IMR-90 (cell line): ENCODE results near the gene RPL41. TPM values are rescaled to one million over a fixed set of nuclear protein-coding genes. Genes with fewer than 3 reads are reported as not detected.

Source experiments
- ATAC-seq: fragments of 200-7000 bp; cut with Tn5 transposase; 2 replicates; pipeline ENCODE4 v1.9.1; 2020; ENCODE audit warnings: low read depth, mild to moderate bottlenecking, moderate library complexity
- BruUV-seq: library from RNA; stranded (reverse); fragments of 400-500 nt; replicated peaks from 2 replicates; lab custom pipeline; 2021; lab: Mats Ljungman, UMichigan
- CTCF ChIA-PET: fragments of 300-600 bp; formaldehyde crosslinking; extraction: SDS; loops from one replicate; lab custom pipeline; 2021; ENCODE audit warnings: antibody characterized with exemption; lab: Yijun Ruan, JAX
- POLR2A ChIA-PET: fragments of 300-600 bp; sonication (Branson Sonifier 250); formaldehyde crosslinking; loops from one replicate; lab custom pipeline; 2022; ENCODE audit warnings: antibody characterized with exemption; ENCODE audit not compliant: unreplicated experiment; lab: Charles Lee
- DNase-seq: peaks from one replicate; pipeline ENCODE4 v3.0.0; 2013
- H2AFZ ChIP-seq: replicated peaks from 2 replicates; pipeline ENCODE3; 2013; ENCODE audit warnings: low read length, mild to moderate bottlenecking; ENCODE audit not compliant: poor library complexity
- H2AK5ac ChIP-seq: 2 replicates; pipeline ENCODE4 v1.6.1; 2013; ENCODE audit warnings: low read depth, low read length, inconsistent platforms
- H2AK9ac ChIP-seq: replicated peaks from 2 replicates; pipeline ENCODE3; 2013; ENCODE audit warnings: mild to moderate bottlenecking, low read depth, low read length, moderate library complexity; ENCODE audit not compliant: poor library complexity
- H2BK120ac ChIP-seq: 2 replicates; pipeline ENCODE4 v1.6.1; 2013; ENCODE audit warnings: low read depth, low read length, inconsistent platforms
- H2BK15ac ChIP-seq: 3 replicates; pipeline ENCODE4 v1.6.1; 2013; ENCODE audit warnings: low read depth, low read length, inconsistent platforms
- H2BK20ac ChIP-seq: 2 replicates; pipeline ENCODE4 v1.6.1; 2013; ENCODE audit warnings: low read depth, mild to moderate bottlenecking, inconsistent platforms, low read length, moderate library complexity
- H2BK5ac ChIP-seq: 2 replicates; pipeline ENCODE4 v1.6.1; 2013; ENCODE audit warnings: mild to moderate bottlenecking, low read depth, low read length, inconsistent platforms; ENCODE audit not compliant: poor library complexity, severe bottlenecking
- H3K14ac ChIP-seq: replicated peaks from 2 replicates; pipeline ENCODE4 v1.6.1; 2013; ENCODE audit warnings: low read depth, low read length, inconsistent platforms
- H3K18ac ChIP-seq: 2 replicates; pipeline ENCODE4 v1.6.1; 2013; ENCODE audit warnings: low read depth, low read length, control low read depth
- H3K23ac ChIP-seq: 2 replicates; pipeline ENCODE4 v1.6.1; 2013; ENCODE audit warnings: low read depth, low read length, inconsistent platforms
- H3K27ac ChIP-seq: 2 replicates; pipeline ENCODE4 v1.5.1; 2013; ENCODE audit warnings: mild to moderate bottlenecking, control low read depth, low read length; ENCODE audit not compliant: insufficient read depth
- H3K27me3 ChIP-seq: 2 replicates; pipeline ENCODE4 v1.6.1; 2013; ENCODE audit warnings: low read length; ENCODE audit not compliant: control insufficient read depth, insufficient read depth
- H3K36me3 ChIP-seq: 2 replicates; pipeline ENCODE4 v1.6.1; 2013; ENCODE audit warnings: low read length, mixed read lengths; ENCODE audit not compliant: control insufficient read depth, insufficient read depth
- H3K4ac ChIP-seq: 2 replicates; pipeline ENCODE4 v1.6.1; 2013; ENCODE audit warnings: low read depth, low read length, inconsistent platforms
- H3K4me1 ChIP-seq: 2 replicates; pipeline ENCODE4 v1.6.1; 2013; ENCODE audit warnings: low read length, mixed read lengths; ENCODE audit not compliant: control insufficient read depth, insufficient read depth
- H3K4me2 ChIP-seq: 2 replicates; pipeline ENCODE4 v1.6.1; 2013; ENCODE audit warnings: low read depth, mild to moderate bottlenecking, control low read depth, low read length, moderate library complexity
- H3K4me3 ChIP-seq: 2 replicates; pipeline ENCODE4 v1.5.1; 2013; ENCODE audit warnings: low read depth, mild to moderate bottlenecking, control low read depth, low read length, moderate library complexity; ENCODE audit not compliant: insufficient read depth
- H3K56ac ChIP-seq: 2 replicates; pipeline ENCODE4 v1.6.1; 2013; ENCODE audit warnings: low read length, inconsistent platforms; ENCODE audit not compliant: insufficient read depth; ENCODE audit errors: extremely low read depth
- H3K79me1 ChIP-seq, 2 experiments: 2 replicates each; pipeline ENCODE4 v1.6.1; 2013; ENCODE audit warnings: low read length in 2 of 2, inconsistent platforms in 1 of 2, low read depth in 1 of 2
- H3K9ac ChIP-seq: 2 replicates; pipeline ENCODE4 v1.6.1; 2013; ENCODE audit warnings: low read depth, low read length, control low read depth
- H3K9me1 ChIP-seq: 2 replicates; pipeline ENCODE4 v1.6.1; 2013; ENCODE audit warnings: low read length, inconsistent platforms; ENCODE audit not compliant: insufficient read depth
- H3K9me3 ChIP-seq: 2 replicates; pipeline ENCODE4 v1.6.1; 2013; ENCODE audit warnings: low read length; ENCODE audit not compliant: control insufficient read depth, insufficient read depth
- H4K20me1 ChIP-seq: 2 replicates; pipeline ENCODE4 v1.6.1; 2013; ENCODE audit warnings: low read length, inconsistent platforms; ENCODE audit not compliant: insufficient read depth
- H4K5ac ChIP-seq: 2 replicates; pipeline ENCODE4 v1.6.1; 2013; ENCODE audit warnings: mild to moderate bottlenecking, low read depth, low read length, control low read depth
- H4K8ac ChIP-seq, 2 experiments: 2 replicates each; pipeline ENCODE4 v1.6.1; 2013; ENCODE audit warnings: low read depth in 2 of 2, low read length in 2 of 2, control low read depth in 1 of 2, inconsistent platforms in 1 of 2
- H4K91ac ChIP-seq: 2 replicates; pipeline ENCODE4 v1.6.1; 2013; ENCODE audit warnings: low read depth, low read length, inconsistent platforms; ENCODE audit not compliant: insufficient read depth
- CEBPB ChIP-seq: IDR thresholded peaks from 2 replicates; pipeline ENCODE4 v1.6.1; 2012; ENCODE audit warnings: low read depth, low read length, improper control_type of control experiment
- CHD1 ChIP-seq: IDR thresholded peaks from 2 replicates; pipeline ENCODE4 v1.6.1; 2012; ENCODE audit warnings: low read depth, low read length, improper control_type of control experiment
- MAFK ChIP-seq: IDR thresholded peaks from 2 replicates; pipeline ENCODE4 v1.6.1; 2012; ENCODE audit warnings: low read depth, low read length, improper control_type of control experiment
- MAZ ChIP-seq: IDR thresholded peaks from 2 replicates; pipeline ENCODE4 v1.6.1; 2012; ENCODE audit warnings: low read depth, mild to moderate bottlenecking, low read length, improper control_type of control experiment, moderate library complexity, borderline replicate concordance
- RAD21 ChIP-seq: IDR thresholded peaks from 2 replicates; pipeline ENCODE4 v1.6.1; 2012; ENCODE audit warnings: low read length, improper control_type of control experiment
- RFX5 ChIP-seq: IDR thresholded peaks from 2 replicates; pipeline ENCODE4 v1.8.0; 2012; ENCODE audit warnings: low read depth, mild to moderate bottlenecking, low read length, moderate library complexity
- USF2 ChIP-seq: fragments of 150-350 bp; IDR thresholded peaks from 2 replicates; pipeline ENCODE4 v1.6.1; 2017; ENCODE audit warnings: mild to moderate bottlenecking, antibody characterized with exemption, low read length, low read depth
- WGBS, 2 experiments: methylation state at CpG; one replicate each; pipeline versions ENCODE4 v1.1.5 to v1.1.7; 2013; ENCODE audit warnings: missing lambda C conversion rate in 2 of 2; ENCODE audit not compliant: insufficient read length in 1 of 2; ENCODE audit errors: extremely low coverage in 2 of 2; 5-methylcytosine and 5-hydroxymethylcytosine counted together
- dilution Hi-C: fragments of 300-500 bp; cut with HindIII; formaldehyde crosslinking; loops from one replicate; pipeline ENCODE4 v1.14.3; 2018; ENCODE audit warnings: low sequenced_read_pairs; ENCODE audit not compliant: unreplicated experiment
- in situ Hi-C: fragments of 300-500 bp; cut with MboI; formaldehyde crosslinking; loops from 3 replicates; pipeline ENCODE4 v1.14.3; 2019; ENCODE audit warnings: low sequenced_read_pairs, inconsistent platforms, mixed read lengths
- intact Hi-C: fragments of 100-400 bp; cut with micrococcal nuclease; formaldehyde crosslinking; loops from 2 replicates; pipeline ENCODE4 v1.10.0; 2022
- polyA plus RNA-seq, 3 experiments: library from polyadenylated mRNA; depleted of rRNA; stranded (reverse); fragments of >200 nt; gene quantifications; 2 replicates each; pipeline ENCODE4 v1.2.3, GENCODE V29; 2012; ENCODE audit warnings: low replicate concordance in 1 of 3
- total RNA-seq: library from RNA; depleted of rRNA; stranded (reverse); fragments of >200 nt; gene quantifications from 2 replicates; pipeline ENCODE4 v1.2.3, GENCODE V29; 2012

Gene RPL41
- total and polyA plus RNA-seq, 2 of the 4 experiments (the other 2 are of a cell fraction): 1,119 to 9,394 TPM

- H2AK9ac ChIP-seq: no peak overlapping the region
- H3K4me2 ChIP-seq: no peak overlapping the region
- DNase-seq (no peak), ATAC-seq (no peak)
- intact Hi-C loops (no loop called here), dilution Hi-C loops (no loop called here), in situ Hi-C loops (no loop called here)
- no peaks in the 10 kb centered on the region; the same call in 1 of the 2 replicates for H3K4me1 ChIP-seq
- H2BK5ac ChIP-seq: no peak overlapping the region
- no peak overlapping the region for H4K8ac ChIP-seq
- H4K91ac ChIP-seq: no peak overlapping the region
- no peaks in the 10 kb centered on the region for H3K9me3 ChIP-seq
- no peak overlapping the region for H3K23ac ChIP-seq
- H3K27ac ChIP-seq: no peak overlapping the region
- H3K9ac ChIP-seq: no peak overlapping the region
- no peak overlapping the region for H4K5ac ChIP-seq
- no peak overlapping the region for H2AK5ac ChIP-seq
- H3K18ac ChIP-seq: no peak overlapping the region
- no peak overlapping the region for H2BK15ac ChIP-seq
- peaks cover 3 to 5% of the 10 kb centered on the region in 2 experiments; a peak in 1 of 4 replicates for H3K79me1 ChIP-seq
- no peak overlapping the region for H3K4me3 ChIP-seq
- no TSS peak for BruUV-seq
- H2BK120ac ChIP-seq: no peak overlapping the region
- H2AFZ ChIP-seq: no peak overlapping the region
- POLR2A ChIA-PET: no interaction called here
- no peaks in the 10 kb centered on the region for H3K27me3 ChIP-seq
- no peak overlapping the region for H3K14ac ChIP-seq
- no CpG with 5 or more reads among the region's 3 CpGs for WGBS, 2 experiments
- no peak for TF ChIP-seq CHD1
- no peak for TF ChIP-seq MAZ
- TF ChIP-seq MAFK: peak; percentile 84
- TF ChIP-seq CEBPB: no peak
- TF ChIP-seq USF2: no peak
- no peak for TF ChIP-seq RAD21
- TF ChIP-seq RFX5: no peak
- H3K4ac ChIP-seq: no peak overlapping the region
- H3K56ac ChIP-seq: no peak overlapping the region
- CTCF ChIA-PET: no interaction called here
- H3K36me3 ChIP-seq: peaks cover 41% of the 10 kb centered on the region
- H4K20me1 ChIP-seq: no peaks in the 10 kb centered on the region; the same call in 1 of the 2 replicates
- H2BK20ac ChIP-seq: no peak overlapping the region
- peaks cover 14% of the 10 kb centered on the region for H3K9me1 ChIP-seq
Observed at GRCh38 chr12:56145217-56145616, 28.8 kb downstream of the RPL41 start.
